ENCODE results near the gene BRD3. TPM values are rescaled to one million over a fixed set of nuclear protein-coding genes. Genes with fewer than 3 reads are reported as not detected.
A peak's percentile ranks its signal among the peaks of the same experiment; 100 is the strongest.

The BRD3 gene
- total RNA-seq, 2 experiments from 2014 or later = 42.1 to 45.2 TPM

DNA sequence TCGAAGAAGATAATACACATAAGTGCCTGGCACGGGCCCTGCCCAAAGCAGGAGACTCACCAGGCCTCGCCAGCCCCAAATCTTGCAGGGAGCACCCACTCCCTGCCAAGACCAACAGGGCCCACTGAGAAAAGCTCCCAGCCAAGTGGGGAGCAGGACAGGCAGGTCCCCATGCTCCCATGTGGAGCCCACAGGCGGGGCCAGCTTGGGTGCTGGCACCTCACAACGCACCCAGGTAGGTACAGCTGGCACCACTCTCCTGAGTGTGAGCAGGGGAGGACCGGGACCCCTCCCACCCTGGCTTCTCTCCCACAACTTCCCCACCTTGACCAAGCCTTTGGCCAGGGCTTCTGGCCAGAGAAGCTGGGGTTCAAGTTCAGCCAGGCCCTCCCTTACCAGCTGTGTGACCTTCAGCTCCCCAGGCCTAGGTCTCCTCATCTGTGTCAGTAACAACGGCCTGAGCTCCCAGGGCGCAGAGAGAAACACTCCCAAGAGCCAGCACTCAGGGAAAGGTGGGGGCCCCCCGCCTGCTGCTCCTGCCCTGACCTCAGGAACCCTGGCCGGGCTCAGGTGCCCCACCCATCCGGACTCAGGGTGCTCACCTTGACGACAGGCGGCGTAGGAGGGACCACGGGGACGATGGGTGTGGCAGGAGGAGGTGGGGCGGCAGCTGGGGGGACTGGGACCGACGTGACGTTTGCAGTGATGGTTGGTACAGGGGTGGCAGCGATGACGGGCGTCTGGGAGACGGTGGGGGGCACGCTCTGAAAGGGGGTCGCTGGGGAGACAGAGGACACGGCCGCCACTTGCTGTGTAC lies 17.8 kb downstream of the BRD3 start:
- H3K4me1 Mint-ChIP-seq (ENCODE audit: low read depth) = no peaks in the 10 kb centered on the region
- peaks cover 20% of the 10 kb centered on the region for H3K36me3 Mint-ChIP-seq (ENCODE audit: low read depth)
- POLR2A ChIA-PET = no interaction called here
- CTCF ChIA-PET = no interaction called here
- DNase-seq (no peak), ATAC-seq (no peak)
- H3K27me3 Mint-ChIP-seq (ENCODE audit: low read depth) = no peaks in the 10 kb centered on the region
- H3K27ac Mint-ChIP-seq = no peak overlapping the region
- H3K4me3 Mint-ChIP-seq = no peak overlapping the region
- H3K9me3 Mint-ChIP-seq (ENCODE audit: insufficient read depth) = no peaks in the 10 kb centered on the region

GRCh38 chr9:134049236-134049635 lies 18.6 kb downstream of the BRD3 start:
- ChIA-PET CTCF (no interaction called here), POLR2A (no interaction called here)

GRCh38 chr9:134048582-134048968 lies 19.3 kb downstream of the BRD3 start:
- Mint-ChIP-seq H3K9me3 (ENCODE audit: insufficient read depth) (no peaks in the 10 kb centered on the region), H3K4me3 (no peak overlapping the region), H3K36me3 (ENCODE audit: low read depth) (peaks cover 22% of the 10 kb centered on the region), H3K27me3 (ENCODE audit: low read depth) (no peaks in the 10 kb centered on the region), H3K27ac (no peak overlapping the region), H3K4me1 (ENCODE audit: low read depth) (no peaks in the 10 kb centered on the region)
- ChIA-PET CTCF (no interaction called here), POLR2A (no interaction called here)
- DNase-seq = no peak
- no peak for ATAC-seq

More at GRCh38 chr9:134049236-134049635, 18.6 kb downstream of the BRD3 start:
- H3K27me3 Mint-ChIP-seq (ENCODE audit: low read depth) = no peaks in the 10 kb centered on the region
- no peaks in the 10 kb centered on the region for H3K9me3 Mint-ChIP-seq (ENCODE audit: insufficient read depth)
- H3K36me3 Mint-ChIP-seq (ENCODE audit: low read depth) = peaks cover 22% of the 10 kb centered on the region
- no peak for DNase-seq
- ATAC-seq = no peak
- H3K4me3 Mint-ChIP-seq = no peak overlapping the region
- no peak overlapping the region for H3K27ac Mint-ChIP-seq
- H3K4me1 Mint-ChIP-seq (ENCODE audit: low read depth) = no peaks in the 10 kb centered on the region

DNA sequence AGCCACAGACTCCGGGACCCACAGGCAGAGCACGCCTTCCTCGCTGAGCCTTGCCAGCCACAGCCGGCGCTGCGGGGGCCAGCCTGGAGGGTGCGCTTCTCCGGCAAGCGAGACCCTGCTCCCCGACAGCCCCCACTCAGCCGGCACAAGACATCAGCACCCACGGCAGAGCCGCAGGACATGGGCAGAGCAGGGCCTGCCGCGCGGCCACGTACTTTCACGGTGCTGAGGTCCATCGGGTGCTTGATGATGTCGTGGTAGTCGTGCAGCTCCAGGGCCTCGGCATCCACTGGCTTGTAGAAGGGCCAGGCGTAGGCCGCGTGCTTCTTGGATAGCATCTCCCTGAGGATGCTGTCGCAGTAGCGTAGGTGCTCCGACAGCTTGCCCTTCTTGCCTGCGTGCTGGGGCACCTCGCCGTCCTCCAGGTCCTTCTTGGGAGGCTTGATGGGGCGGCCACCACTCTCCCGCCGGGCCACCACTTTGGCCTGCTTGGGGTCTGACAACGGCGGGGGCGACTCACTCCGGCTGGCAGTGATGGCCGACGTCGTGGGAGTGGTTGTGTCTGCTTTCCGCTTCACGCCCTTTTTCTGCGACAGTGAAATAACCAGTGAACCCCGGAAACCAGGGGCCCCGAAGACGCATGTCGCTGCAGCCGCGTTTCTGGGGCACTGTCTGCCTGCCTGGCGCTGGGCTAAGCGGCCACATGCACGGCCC lies 19.8 kb downstream of the BRD3 start:
- CTCF ChIA-PET = no interaction called here
- Mint-ChIP-seq H3K9me3 (ENCODE audit: insufficient read depth) (no peaks in the 10 kb centered on the region), H3K27me3 (ENCODE audit: low read depth) (no peaks in the 10 kb centered on the region), H3K4me3 (no peak overlapping the region), H3K27ac (no peak overlapping the region), H3K4me1 (ENCODE audit: low read depth) (no peaks in the 10 kb centered on the region), H3K36me3 (ENCODE audit: low read depth) (peaks cover 22% of the 10 kb centered on the region)
- ATAC-seq (no peak), DNase-seq (no peak)
- POLR2A ChIA-PET = no interaction called here

GRCh38 chr9:134046894-134047681 lies 20.7 kb downstream of the BRD3 start:
- ChIA-PET POLR2A (no interaction called here), CTCF (no interaction called here)
- Mint-ChIP-seq H3K36me3 (ENCODE audit: low read depth) (peaks cover 22% of the 10 kb centered on the region), H3K27ac (no peak overlapping the region), H3K4me3 (no peak overlapping the region), H3K9me3 (ENCODE audit: insufficient read depth) (no peaks in the 10 kb centered on the region), H3K27me3 (ENCODE audit: low read depth) (no peaks in the 10 kb centered on the region), H3K4me1 (ENCODE audit: low read depth) (no peaks in the 10 kb centered on the region)
- ATAC-seq = no peak
- no peak for DNase-seq

DNA sequence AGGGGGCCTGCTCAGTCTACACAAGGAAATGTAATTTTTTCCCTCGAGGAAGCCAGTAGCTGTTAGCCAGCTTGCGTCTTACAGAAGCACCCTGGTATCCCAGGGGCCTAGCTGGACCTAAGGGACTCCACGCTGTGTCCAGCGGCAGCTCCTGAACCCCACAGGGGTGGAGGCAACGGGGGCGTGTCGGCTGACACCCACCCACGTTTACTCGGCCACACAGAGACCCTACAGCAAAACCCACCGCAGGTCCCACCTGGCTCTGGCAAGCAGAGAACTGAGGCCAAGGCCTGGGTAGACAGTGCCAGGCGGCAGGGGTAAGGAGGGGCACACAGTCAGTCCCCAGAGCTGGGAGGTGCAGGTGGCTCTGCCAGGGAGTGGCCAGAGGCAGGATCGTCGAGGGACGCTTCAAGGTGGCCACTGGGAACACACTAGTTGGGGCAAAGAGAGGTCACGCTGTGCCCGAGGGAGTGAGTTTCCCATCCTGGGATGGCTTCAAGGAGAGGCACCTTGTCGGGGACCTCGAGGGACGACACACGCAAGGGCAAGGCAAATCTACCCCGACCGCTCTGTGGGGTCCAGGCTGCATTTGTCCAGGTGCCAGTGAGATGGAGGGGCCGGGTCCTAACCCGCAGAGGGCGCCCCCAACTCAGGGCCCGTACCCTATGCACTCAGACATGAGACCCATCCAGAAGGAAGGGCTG lies 21.8 kb downstream of the BRD3 start:
- ATAC-seq (no peak), DNase-seq (no peak)
- no peaks in the 10 kb centered on the region for H3K4me1 Mint-ChIP-seq (ENCODE audit: low read depth)
- ChIA-PET CTCF (no interaction called here), POLR2A (no interaction called here)
- H3K27me3 Mint-ChIP-seq (ENCODE audit: low read depth) = no peaks in the 10 kb centered on the region
- H3K27ac Mint-ChIP-seq = no peak overlapping the region
- H3K4me3 Mint-ChIP-seq = no peak overlapping the region
- H3K36me3 Mint-ChIP-seq (ENCODE audit: low read depth) = peaks cover 19% of the 10 kb centered on the region
- no peaks in the 10 kb centered on the region for H3K9me3 Mint-ChIP-seq (ENCODE audit: insufficient read depth)

DNA sequence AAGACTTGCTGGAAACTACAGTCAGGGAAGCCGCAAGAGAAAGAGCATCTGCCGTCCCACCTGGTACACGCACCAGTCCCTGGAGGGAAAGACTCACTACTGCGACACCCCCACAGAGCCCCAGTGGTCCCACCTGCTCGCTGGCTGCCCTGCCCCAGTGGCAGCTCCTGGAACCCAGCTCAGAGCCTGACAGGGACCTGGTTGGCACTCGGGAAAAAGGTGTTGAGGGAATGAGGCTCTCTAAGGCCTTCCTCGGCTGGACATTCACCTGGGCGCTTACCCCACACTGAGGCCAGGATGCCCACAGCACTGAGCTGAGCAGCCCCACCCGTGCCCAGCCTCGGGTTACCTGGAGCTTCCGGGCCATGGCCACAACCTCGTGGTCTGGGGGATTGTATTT lies 22.9 kb downstream of the BRD3 start:
- ChIA-PET CTCF (no interaction called here), POLR2A (no interaction called here)
- ATAC-seq (no peak), DNase-seq (no peak)
- Mint-ChIP-seq H3K4me3 (no peak overlapping the region), H3K4me1 (ENCODE audit: low read depth) (no peaks in the 10 kb centered on the region), H3K9me3 (ENCODE audit: insufficient read depth) (no peaks in the 10 kb centered on the region), H3K27me3 (ENCODE audit: low read depth) (no peaks in the 10 kb centered on the region), H3K36me3 (ENCODE audit: low read depth) (peaks cover 24% of the 10 kb centered on the region), H3K27ac (no peak overlapping the region)

GRCh38 chr9:134043531-134043988 lies 24.3 kb downstream of the BRD3 start:
- H3K27ac Mint-ChIP-seq = peak overlapping the region; percentile 30
- CTCF ChIA-PET = interaction anchor here (1.1 kb wide), 1 partner anchor 18 kb away, joined by 3 read pairs; the partner anchor contains the start of gene BRD3OS
- no peak for ATAC-seq
- H3K9me3 Mint-ChIP-seq (ENCODE audit: insufficient read depth) = no peaks in the 10 kb centered on the region
- no peaks in the 10 kb centered on the region for H3K4me1 Mint-ChIP-seq (ENCODE audit: low read depth)
- peaks cover 35% of the 10 kb centered on the region for H3K36me3 Mint-ChIP-seq (ENCODE audit: low read depth)
- H3K27me3 Mint-ChIP-seq (ENCODE audit: low read depth) = no peaks in the 10 kb centered on the region
- no peak overlapping the region for H3K4me3 Mint-ChIP-seq
- DNase-seq = no peak
- POLR2A ChIA-PET = no interaction called here

DNA sequence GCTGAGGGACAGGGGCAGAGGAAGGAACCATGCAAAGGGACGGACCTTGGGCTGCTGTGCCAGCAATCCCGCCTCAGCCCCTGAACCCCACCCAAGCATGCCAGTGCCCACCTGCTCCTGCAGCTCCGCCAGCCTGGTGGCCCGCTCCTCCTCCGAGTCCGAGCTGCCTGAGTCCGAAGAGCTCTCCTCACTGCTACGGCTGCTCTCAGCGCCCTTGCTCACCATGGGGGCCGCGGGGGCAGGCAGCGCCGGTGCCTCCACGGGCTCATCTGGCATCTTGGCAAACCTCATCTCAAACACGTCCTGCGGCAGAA lies 26.2 kb downstream of the BRD3 start:
- Mint-ChIP-seq H3K27ac (no peak overlapping the region), H3K4me1 (ENCODE audit: low read depth) (no peaks in the 10 kb centered on the region), H3K27me3 (ENCODE audit: low read depth) (no peaks in the 10 kb centered on the region), H3K9me3 (ENCODE audit: insufficient read depth) (no peaks in the 10 kb centered on the region), H3K4me3 (no peak overlapping the region), H3K36me3 (ENCODE audit: low read depth) (peaks cover 36% of the 10 kb centered on the region)
- POLR2A ChIA-PET = no interaction called here
- DNase-seq = no peak
- CTCF ChIA-PET = no interaction called here
- ATAC-seq = no peak

- ATAC-seq = no peak
- CTCF ChIA-PET = no interaction called here
- Mint-ChIP-seq H3K27ac (no peak overlapping the region), H3K27me3 (ENCODE audit: low read depth) (no peaks in the 10 kb centered on the region), H3K36me3 (ENCODE audit: low read depth) (peaks cover 41% of the 10 kb centered on the region), H3K9me3 (ENCODE audit: insufficient read depth) (no peaks in the 10 kb centered on the region), H3K4me3 (no peak overlapping the region), H3K4me1 (ENCODE audit: low read depth) (no peaks in the 10 kb centered on the region)
- no peak for DNase-seq
- POLR2A ChIA-PET = no interaction called here
Measured at GRCh38 chr9:134040781-134041648, 26.8 kb downstream of the BRD3 start.

- Mint-ChIP-seq H3K4me3 (no peak overlapping the region), H3K27me3 (ENCODE audit: low read depth) (no peaks in the 10 kb centered on the region), H3K27ac (peak overlapping the region; percentile 0), H3K36me3 (ENCODE audit: low read depth) (peaks cover 47% of the 10 kb centered on the region), H3K9me3 (ENCODE audit: insufficient read depth) (no peaks in the 10 kb centered on the region), H3K4me1 (ENCODE audit: low read depth) (no peaks in the 10 kb centered on the region)
- no peak for DNase-seq
- ChIA-PET CTCF (no interaction called here), POLR2A (no interaction called here)
- ATAC-seq = no peak
Measured at GRCh38 chr9:134040176-134040565, 27.7 kb downstream of the BRD3 start.
